Glutamatergic neuron (in vitro differentiated cells): Measurements from ENCODE around the gene SORBS2. TPM values are rescaled to one million over a fixed set of nuclear protein-coding genes. Genes with fewer than 3 reads are reported as not detected.

Experiments
- DNase-seq: peaks from one replicate; pipeline ENCODE4 v3.0.0; 2022
- H3K27ac Mint-ChIP-seq: one replicate; pipeline ENCODE4 v1.8.0; 2020; ENCODE audit warnings: mild to moderate bottlenecking, mixed read lengths, inconsistent platforms; ENCODE audit not compliant: unreplicated experiment
- H3K27me3 Mint-ChIP-seq: one replicate; pipeline ENCODE4 v1.8.0; 2020; ENCODE audit warnings: mild to moderate bottlenecking, moderate library complexity, mixed read lengths, inconsistent platforms; ENCODE audit not compliant: unreplicated experiment
- H3K36me3 Mint-ChIP-seq: one replicate; pipeline ENCODE4 v1.8.0; 2020; ENCODE audit warnings: mild to moderate bottlenecking, mixed read lengths, inconsistent platforms; ENCODE audit not compliant: unreplicated experiment
- H3K4me1 Mint-ChIP-seq: one replicate; pipeline ENCODE4 v1.8.0; 2020; ENCODE audit warnings: mild to moderate bottlenecking, low read depth, mixed read lengths, inconsistent platforms; ENCODE audit not compliant: unreplicated experiment
- H3K4me3 Mint-ChIP-seq: one replicate; pipeline ENCODE4 v1.8.0; 2020; ENCODE audit warnings: mild to moderate bottlenecking, mixed read lengths, inconsistent platforms; ENCODE audit not compliant: unreplicated experiment
- H3K9me3 Mint-ChIP-seq: one replicate; pipeline ENCODE4 v1.8.0; 2020; ENCODE audit warnings: mild to moderate bottlenecking, moderate library complexity, mixed read lengths, inconsistent platforms; ENCODE audit not compliant: unreplicated experiment
- total RNA-seq: library from RNA; stranded (reverse); fragmentation: NEBNext Ultra II Directional; extraction: Animal tissue kit (Norgen Biotek cat#: 25700); gene quantifications from one replicate; pipeline ENCODE4 v1.2.1, GENCODE V29; 2021; ENCODE audit not compliant: unreplicated experiment
- TF ChIP-seq, protein P1 (sequence below): fragments of 200-600 bp; sonication (generic); IDR thresholded peaks from one replicate; pipeline ENCODE4 v1.5.0; 2021; ENCODE audit not compliant: partially characterized antibody, unreplicated experiment

The SORBS2 gene
- total RNA-seq, 1 donor from 2014 or later: 95.5 TPM

DNA sequence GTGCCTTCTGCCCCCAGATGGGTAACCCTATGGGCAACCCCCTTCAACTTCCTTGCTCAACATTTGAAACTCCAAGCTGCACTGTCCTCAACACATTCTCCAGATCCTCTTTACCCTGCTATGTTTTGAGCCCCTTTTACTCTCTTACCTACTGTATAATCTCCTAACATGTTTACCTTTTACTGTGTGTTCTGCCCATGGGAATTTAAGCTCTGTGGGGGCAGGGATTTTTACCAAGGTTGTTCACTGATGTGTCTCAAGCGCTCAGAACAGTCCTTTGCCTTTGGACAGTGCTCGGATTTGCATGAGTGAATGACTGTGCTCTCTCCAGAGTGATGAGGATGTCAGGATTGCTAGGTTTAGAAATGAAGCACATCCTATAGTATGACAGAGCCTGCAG, 53.2 kb downstream of the SORBS2 start:
- H3K27me3 Mint-ChIP-seq: no peaks in the 10 kb centered on the region
- TF ChIP-seq, protein P1, sequence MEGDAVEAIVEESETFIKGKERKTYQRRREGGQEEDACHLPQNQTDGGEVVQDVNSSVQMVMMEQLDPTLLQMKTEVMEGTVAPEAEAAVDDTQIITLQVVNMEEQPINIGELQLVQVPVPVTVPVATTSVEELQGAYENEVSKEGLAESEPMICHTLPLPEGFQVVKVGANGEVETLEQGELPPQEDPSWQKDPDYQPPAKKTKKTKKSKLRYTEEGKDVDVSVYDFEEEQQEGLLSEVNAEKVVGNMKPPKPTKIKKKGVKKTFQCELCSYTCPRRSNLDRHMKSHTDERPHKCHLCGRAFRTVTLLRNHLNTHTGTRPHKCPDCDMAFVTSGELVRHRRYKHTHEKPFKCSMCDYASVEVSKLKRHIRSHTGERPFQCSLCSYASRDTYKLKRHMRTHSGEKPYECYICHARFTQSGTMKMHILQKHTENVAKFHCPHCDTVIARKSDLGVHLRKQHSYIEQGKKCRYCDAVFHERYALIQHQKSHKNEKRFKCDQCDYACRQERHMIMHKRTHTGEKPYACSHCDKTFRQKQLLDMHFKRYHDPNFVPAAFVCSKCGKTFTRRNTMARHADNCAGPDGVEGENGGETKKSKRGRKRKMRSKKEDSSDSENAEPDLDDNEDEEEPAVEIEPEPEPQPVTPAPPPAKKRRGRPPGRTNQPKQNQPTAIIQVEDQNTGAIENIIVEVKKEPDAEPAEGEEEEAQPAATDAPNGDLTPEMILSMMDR: no peak
- no peaks in the 10 kb centered on the region for H3K4me1 Mint-ChIP-seq

DNA sequence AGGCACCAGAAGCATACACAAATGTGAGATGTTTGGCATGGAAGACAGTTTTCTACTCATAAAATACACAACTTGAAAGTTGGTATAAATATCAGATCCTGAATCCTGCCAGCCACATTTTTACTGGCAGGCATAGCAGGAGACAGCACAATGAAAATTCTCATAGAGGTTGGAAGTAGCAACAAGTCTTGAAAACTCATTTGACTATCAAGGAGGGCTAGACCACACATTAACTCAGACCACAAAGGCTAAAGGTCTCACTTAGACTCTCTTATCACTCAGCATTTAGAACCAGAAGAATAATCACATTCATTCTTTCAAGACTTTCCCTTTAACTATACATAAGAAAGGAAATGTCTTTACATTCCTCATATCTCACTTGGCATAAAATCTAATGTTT, 56.5 kb downstream of the SORBS2 start:
- no peak for DNase-seq
- TF ChIP-seq, protein P1: no peak
- H3K36me3 Mint-ChIP-seq: no peaks in the 10 kb centered on the region
- H3K27ac Mint-ChIP-seq: no peak overlapping the region
- peaks cover 3% of the 10 kb centered on the region for H3K4me1 Mint-ChIP-seq
- no peaks in the 10 kb centered on the region for H3K27me3 Mint-ChIP-seq
- H3K4me3 Mint-ChIP-seq: no peak overlapping the region
- H3K9me3 Mint-ChIP-seq: peaks cover 2% of the 10 kb centered on the region

More for the DNA sequence above, 53.2 kb downstream of the SORBS2 start:
- peaks cover 2% of the 10 kb centered on the region for H3K9me3 Mint-ChIP-seq
- no peak overlapping the region for H3K27ac Mint-ChIP-seq
- no peak overlapping the region for H3K4me3 Mint-ChIP-seq
- H3K36me3 Mint-ChIP-seq: no peaks in the 10 kb centered on the region
- no peak for DNase-seq

DNA sequence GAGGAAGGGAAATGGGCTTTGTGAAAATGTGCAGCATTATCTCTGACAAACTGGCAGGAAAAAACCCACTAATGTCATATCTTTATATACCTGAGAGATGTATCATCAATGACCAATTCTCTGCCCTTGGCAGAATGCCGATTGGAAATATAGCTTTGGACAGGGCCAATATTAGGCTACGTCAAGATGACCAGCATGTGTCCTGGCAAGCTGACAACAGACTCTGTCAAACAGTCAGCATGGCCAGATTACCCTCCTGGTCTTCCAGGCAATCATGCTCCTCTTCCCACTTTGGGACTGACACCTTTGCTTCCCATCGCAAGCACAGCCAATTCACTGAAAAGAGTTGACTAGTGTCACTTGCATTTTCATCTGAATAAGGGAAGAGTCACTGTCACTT, 57.0 kb downstream of the SORBS2 start:
- Mint-ChIP-seq H3K27me3 (no peaks in the 10 kb centered on the region), H3K27ac (no peak overlapping the region), H3K4me3 (no peak overlapping the region), H3K9me3 (peaks cover 2% of the 10 kb centered on the region), H3K4me1 (peaks cover 6% of the 10 kb centered on the region), H3K36me3 (no peaks in the 10 kb centered on the region)
- no peak for DNase-seq
- TF ChIP-seq, protein P1: no peak

DNA sequence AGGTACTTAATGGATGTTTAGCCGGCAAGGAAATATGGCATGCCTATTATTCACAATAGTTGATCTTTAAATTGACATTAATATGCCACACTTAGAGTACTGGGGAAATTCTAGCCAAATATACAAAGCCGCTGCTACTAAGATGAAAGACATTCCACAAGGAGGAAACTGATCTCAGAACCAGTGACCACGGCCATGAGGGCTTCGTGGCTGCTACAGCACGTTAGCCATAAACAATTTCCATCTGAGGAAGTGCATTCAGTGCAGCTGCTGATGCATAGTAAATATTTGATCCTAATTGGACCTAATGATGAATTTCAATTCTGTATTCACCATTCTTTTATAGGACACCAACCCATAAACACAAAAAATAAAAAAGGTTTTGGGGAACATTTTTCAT, 59.1 kb downstream of the SORBS2 start:
- no peak for DNase-seq
- Mint-ChIP-seq H3K9me3 (no peaks in the 10 kb centered on the region), H3K27me3 (no peaks in the 10 kb centered on the region), H3K36me3 (no peaks in the 10 kb centered on the region), H3K4me1 (peaks cover 24% of the 10 kb centered on the region), H3K4me3 (no peak overlapping the region), H3K27ac (no peak overlapping the region)
- TF ChIP-seq, protein P1: no peak

DNA sequence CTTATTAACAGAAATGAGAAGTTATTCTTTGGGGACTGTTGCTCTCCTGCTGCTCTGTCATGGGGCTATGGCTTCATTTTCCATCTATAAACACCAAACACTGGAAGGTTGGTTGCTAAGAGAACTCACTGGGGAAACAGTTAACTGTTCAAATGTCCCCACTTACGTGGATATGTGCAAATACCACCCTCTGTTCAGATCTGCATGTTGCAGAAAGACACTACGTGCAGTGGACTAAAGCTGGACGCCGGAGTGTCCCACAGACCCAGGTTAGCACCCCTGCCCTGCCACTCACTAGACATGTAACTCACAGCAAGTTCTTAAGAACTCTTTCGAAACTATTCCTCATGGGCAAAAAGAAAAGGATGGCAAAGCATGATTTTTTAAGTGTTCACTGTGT, 62.1 kb downstream of the SORBS2 start:
- no peak overlapping the region for H3K27ac Mint-ChIP-seq
- H3K9me3 Mint-ChIP-seq: no peaks in the 10 kb centered on the region
- TF ChIP-seq, protein P1: no peak

More for the DNA sequence above, 62.1 kb downstream of the SORBS2 start:
- H3K27me3 Mint-ChIP-seq: no peaks in the 10 kb centered on the region
- no peak overlapping the region for H3K4me3 Mint-ChIP-seq
- peaks cover 24% of the 10 kb centered on the region for H3K4me1 Mint-ChIP-seq
- H3K36me3 Mint-ChIP-seq: no peaks in the 10 kb centered on the region
- DNase-seq: no peak
